HG03521 (cell line): ENCODE data around the gene ELMO2.
"Not testable (repeated sequence)": the region's sequence is repeated elsewhere in the genome, so short reads cannot be mapped to it uniquely, and the experiment has no call there.

Experiments
- ATAC-seq: cut with Tn5 transposase; IDR thresholded peaks from one replicate; pipeline ENCODE4 v1.9.1; 2021; ENCODE audit warnings: mild to moderate bottlenecking, moderate library complexity; ENCODE audit not compliant: unreplicated experiment

The ELMO2 gene

GRCh38 chr20:46406986-46407670, 713 bp upstream of the ELMO2 start:
- peak; percentile 37 for ATAC-seq

- ATAC-seq: no peak
Measured at GRCh38 chr20:46402331-46402811, 4.0 kb downstream of the ELMO2 start.

- ATAC-seq: no peak
Measured at GRCh38 chr20:46401478-46401860, 4.9 kb downstream of the ELMO2 start.

- ATAC-seq: no peak
Measured at GRCh38 chr20:46400828-46401477, 5.5 kb downstream of the ELMO2 start.

GRCh38 chr20:46400253-46400652, 6.2 kb downstream of the ELMO2 start:
- ATAC-seq: no peak

- no peak for ATAC-seq
Measured at GRCh38 chr20:46399401-46399800, 7.0 kb downstream of the ELMO2 start.

DNA sequence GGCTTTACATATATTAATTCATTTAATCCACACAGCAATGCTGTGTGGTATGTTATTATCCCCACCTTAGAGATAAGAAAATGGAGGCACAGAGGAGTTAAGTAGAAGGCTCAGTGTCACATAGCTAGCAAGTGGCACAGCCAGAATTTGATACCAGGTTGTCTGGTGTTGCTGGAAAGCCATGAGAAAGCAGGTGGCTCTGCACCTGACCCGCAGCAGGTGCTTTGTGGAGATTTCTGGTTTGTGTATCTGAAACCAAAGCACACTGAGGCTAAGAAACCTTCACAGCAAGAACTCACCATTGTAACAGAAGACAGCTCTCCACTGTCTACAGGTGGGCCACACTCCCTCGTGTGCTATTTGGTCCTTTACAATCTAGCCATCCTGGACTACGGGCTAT, 7.5 kb downstream of the ELMO2 start:
- no peak for ATAC-seq

- no peak for ATAC-seq
Measured at GRCh38 chr20:46396052-46396740, 10.2 kb downstream of the ELMO2 start.

GRCh38 chr20:46394872-46395760, 11.3 kb downstream of the ELMO2 start:
- no peak for ATAC-seq

DNA sequence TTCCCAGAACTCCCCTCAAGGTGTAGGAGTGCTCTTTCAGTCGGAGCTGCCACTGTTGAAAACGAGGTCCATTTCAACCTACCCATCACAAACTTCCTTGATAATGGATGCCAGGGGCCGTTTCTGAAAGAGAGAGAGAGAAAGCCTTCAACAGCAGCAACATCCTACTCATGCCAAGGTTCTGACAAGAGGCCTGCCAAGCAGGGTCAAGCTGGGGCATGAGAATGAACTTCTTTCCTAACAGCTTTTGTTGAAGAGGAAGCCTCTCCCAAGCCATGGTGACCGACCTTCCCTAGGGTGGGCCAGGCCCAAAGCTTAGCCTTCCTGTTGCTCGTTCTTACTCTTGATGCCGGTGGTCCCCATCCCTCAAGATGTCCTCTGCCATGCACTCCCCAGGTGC, 12.4 kb downstream of the ELMO2 start:
- no peak for ATAC-seq

GRCh38 chr20:46388937-46389336, 17.5 kb downstream of the ELMO2 start:
- ATAC-seq: no peak

- ATAC-seq: no peak
Measured at GRCh38 chr20:46388201-46388836, 18.1 kb downstream of the ELMO2 start.

DNA sequence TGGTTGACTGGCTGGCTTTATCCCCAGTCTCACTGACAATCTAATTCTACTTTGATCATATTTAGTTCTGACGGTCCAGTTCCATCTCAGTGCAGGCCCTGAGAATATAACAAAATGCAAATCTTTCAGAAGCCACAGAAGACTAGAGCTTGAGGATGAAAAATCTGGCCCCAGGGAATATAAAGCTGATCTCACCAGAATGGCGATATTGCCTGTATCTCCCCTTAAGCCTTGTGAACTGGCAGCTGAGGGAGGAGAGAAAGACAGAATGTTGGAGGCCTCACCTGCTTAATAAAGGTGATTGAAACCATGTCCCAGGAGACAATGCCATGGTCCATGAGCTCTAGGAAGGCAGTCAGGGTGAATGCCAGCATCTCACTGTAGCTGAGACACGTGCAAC, 19.4 kb downstream of the ELMO2 start:
- not testable (repeated sequence) for ATAC-seq

DNA sequence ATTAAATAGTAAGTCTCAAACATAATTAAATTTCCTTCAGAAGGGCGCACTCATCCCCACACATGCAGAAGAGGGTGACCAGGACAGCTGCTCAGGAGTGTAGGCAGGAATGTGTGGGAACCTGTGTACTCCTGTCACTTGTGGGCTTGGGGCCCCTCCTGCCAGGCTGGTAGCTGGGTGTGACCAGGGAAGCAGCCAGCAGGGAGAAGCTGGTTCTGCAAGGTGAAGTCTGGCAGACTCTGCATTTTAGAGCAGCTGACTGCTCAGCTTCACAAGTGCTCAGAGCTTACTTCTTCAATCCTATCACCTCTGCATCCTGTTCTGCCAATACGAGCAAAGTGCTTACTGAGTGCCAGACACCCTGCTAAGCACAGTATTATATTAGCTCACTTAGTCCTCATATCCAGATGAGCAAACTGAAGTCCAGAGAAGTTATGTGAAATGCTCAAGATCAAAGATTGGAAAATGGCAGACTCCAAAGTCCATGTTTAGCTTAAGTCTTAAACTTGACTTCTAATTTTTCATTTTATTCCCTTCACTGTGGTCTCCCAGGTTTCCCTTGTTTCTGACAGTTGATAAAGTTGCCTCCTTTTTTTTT, 27.9 kb downstream of the ELMO2 start:
- no peak for ATAC-seq

DNA sequence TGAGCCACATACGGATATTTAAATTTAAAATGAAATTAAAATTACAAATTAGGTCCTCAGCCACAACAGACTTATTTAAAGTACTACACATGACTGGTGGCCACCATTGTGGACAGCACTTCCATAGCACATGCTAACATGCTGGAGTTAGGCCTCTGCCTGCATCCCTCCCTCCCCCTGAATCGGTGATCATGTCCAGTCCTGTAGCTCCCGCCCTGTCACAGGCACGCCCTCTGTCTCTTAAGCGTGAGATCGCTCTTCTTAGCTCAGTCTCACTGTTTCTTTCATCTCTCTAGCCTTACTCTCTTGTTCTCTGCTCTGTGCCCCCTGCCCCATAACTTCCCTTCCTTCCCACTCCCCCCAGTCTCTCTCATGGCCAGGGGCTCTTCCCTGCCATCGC, 28.9 kb downstream of the ELMO2 start:
- ATAC-seq: no peak

DNA sequence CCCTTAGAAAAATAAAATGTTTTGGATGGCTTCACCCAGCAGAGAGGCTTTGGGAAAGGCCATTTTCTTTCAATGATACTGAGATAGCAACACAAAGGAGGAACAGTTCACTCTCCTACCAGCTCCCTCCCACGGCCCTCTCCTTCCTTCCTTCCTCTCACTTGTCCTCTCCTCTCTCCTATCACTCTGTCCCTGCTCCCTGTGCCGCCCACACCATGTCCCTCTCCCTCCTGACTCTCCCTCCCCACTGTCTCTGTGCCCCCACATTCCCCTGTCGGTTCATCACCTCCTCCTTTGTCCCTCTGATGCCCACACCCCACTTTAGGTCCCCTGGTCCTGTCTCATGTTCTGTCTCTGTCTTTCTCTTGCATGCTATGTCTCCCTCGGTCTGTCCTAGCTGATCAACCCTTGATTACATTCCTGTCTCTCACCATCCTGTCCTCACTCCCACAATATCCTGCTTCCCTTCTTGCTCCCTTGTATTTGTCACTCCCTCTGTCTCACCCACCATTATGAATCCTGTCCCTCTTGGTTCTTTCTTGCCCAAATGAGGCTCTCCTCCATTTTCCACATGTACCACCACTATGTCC, 30.1 kb downstream of the ELMO2 start:
- no peak for ATAC-seq

DNA sequence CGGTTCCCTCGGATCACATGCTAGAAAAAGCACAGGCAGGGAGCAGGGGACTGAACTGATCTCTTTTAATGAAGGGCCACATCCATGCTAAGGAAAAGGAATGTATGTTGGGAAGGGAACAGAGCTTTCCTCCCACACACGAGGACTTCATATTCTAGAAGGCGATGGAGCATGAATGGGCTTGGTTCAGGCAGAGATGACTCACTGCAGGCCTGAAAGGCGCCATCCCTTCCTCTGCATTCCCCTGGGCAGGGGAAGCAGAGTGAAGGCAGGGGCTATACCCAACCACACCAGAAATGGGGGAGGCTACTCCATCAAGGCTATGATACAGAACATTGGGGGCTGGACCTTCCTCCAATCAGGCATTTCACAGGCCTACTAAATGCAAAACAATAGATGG, 30.6 kb downstream of the ELMO2 start:
- ATAC-seq: no peak

GRCh38 chr20:46374383-46374782, 32.0 kb downstream of the ELMO2 start:
- ATAC-seq: no peak

GRCh38 chr20:46371656-46372055, 34.8 kb downstream of the ELMO2 start:
- ATAC-seq: no peak

DNA sequence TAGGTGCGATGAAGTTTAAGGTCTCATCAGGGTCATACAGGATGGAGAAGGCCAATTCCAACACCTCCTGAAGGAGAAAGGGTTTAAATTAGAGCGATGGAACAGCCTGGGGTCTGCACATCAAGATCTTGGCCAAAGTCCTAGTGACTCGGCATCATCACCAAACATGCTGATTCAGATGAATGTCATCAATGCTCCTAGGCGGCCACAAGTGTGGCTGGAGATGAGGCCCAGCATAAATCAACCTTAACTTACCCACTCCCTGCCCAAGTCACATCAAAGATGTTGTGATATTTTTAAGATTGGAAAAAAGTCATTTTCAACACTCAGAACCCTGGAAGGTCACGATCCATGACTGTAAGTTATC, 37.5 kb downstream of the ELMO2 start:
- ATAC-seq: no peak
